DOHH2 (cell line): ENCODE results near the gene PEDS1.

Experiments used
- CTCF ChIP-seq: fragments of 200-600 bp; sonication (generic); IDR thresholded peaks from one replicate; pipeline ENCODE4 v1.5.1; 2014; ENCODE audit warnings: antibody characterized with exemption, mild to moderate bottlenecking, low read depth, low read length; ENCODE audit not compliant: poor library complexity, severe bottlenecking
- EZH2phosphoT487 ChIP-seq: fragments of 200-600 bp; sonication (generic); IDR thresholded peaks from 2 replicates; pipeline ENCODE4 v1.6.1; 2017; ENCODE audit warnings: borderline replicate concordance, mild to moderate bottlenecking, antibody characterized with exemption, low read length, moderate library complexity, mixed read lengths

GRCh38 chr20:50126662-50127061 lies 26.9 kb downstream of the PEDS1 start:
- TF ChIP-seq CTCF (no peak), EZH2phosphoT487 (no peak)
